ENCODE results near the gene CLDND2. TPM values are rescaled to one million over a fixed set of nuclear protein-coding genes. Genes with fewer than 3 reads are reported as not detected.

The CLDND2 gene
- total RNA-seq, 4 donors from 2014 or later = not detected

DNA sequence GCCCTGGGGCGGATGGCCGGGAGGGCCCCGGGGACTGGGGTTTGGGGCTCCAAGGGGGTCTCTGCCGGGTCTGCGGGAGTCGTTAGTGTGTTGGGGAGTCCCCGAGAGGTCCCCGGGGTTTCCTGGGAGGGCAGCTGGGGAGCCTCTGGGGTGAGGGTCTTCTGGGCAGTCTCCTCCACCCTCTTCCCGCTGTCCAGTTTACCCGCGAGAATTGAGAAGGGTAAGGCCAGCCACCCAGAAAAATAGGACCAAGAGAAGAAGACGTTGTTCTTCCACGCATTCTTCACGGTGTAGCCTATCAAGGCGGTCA lies 1.6 kb downstream of the CLDND2 start:
- H3K27me3 ChIP-seq = no peaks in the 10 kb centered on the region
- no peak for DNase-seq
- H3K9me3 ChIP-seq = no peaks in the 10 kb centered on the region
- no peaks in the 10 kb centered on the region for H3K36me3 ChIP-seq
- H3K4me3 ChIP-seq = peak overlapping the region; percentile 72 to 94 (median 75)
- H3K4me1 ChIP-seq = peaks cover 5 to 40% (median 11%) of the 10 kb centered on the region in 4 donors
- peak; percentile 84 to 98 for TF ChIP-seq POLR2A (IDR thresholded peaks at IDR 0.05)
- TF ChIP-seq, protein P1, sequence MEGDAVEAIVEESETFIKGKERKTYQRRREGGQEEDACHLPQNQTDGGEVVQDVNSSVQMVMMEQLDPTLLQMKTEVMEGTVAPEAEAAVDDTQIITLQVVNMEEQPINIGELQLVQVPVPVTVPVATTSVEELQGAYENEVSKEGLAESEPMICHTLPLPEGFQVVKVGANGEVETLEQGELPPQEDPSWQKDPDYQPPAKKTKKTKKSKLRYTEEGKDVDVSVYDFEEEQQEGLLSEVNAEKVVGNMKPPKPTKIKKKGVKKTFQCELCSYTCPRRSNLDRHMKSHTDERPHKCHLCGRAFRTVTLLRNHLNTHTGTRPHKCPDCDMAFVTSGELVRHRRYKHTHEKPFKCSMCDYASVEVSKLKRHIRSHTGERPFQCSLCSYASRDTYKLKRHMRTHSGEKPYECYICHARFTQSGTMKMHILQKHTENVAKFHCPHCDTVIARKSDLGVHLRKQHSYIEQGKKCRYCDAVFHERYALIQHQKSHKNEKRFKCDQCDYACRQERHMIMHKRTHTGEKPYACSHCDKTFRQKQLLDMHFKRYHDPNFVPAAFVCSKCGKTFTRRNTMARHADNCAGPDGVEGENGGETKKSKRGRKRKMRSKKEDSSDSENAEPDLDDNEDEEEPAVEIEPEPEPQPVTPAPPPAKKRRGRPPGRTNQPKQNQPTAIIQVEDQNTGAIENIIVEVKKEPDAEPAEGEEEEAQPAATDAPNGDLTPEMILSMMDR (IDR thresholded peaks at IDR 0.05) = no peak
- H3K27ac ChIP-seq = peak overlapping the region; percentile 88 to 98 (median 94)

DNA sequence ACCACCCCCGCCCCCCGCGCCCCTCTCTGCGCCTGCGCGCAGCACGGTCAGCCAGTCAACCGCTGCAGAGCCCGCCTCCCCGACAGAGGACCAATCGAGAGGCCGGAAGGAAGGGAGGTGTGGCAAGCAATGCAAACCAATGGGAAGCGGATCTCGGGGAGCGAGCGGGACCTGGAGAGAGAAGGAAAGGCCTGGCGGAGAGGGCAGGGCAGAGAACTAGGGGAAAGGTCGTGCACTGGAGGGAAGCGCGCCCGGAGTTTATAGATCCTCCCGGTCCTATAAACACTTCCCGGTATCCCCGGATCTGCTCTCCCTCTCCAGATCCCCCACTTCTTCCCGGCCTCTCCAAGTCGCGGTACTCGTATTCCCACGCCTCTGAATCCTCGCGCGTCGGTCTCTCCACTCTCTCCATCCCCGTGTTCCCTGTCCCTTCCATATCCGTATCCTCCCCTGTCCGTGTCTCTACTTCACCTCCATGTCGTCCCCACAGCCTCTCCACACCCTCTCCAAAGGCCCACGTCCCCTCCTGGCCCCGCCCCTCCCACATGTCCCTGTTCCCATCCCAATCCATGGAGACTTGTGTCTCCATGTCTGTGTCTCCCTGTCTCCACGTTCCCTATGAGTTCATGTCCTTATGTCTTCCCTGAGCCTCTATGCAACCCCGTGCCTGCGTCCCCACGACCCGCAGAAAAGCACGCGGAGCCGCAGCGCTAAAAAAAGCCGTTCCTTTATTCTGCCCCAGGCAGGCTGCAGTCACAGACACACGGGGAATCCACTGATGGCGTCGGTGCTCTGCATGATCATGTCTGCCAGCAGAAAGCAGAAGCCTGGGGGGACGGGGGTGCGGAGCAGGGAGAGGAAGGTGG lies 2.2 kb downstream of the CLDND2 start:
- Histone ChIP-seq H3K36me3 (no peaks in the 10 kb centered on the region), H3K27ac (peak overlapping the region; percentile 88 to 98 (median 94)), H3K4me3 (peak overlapping the region; percentile 72 to 94 (median 75)), H3K9me3 (no peaks in the 10 kb centered on the region), H3K27me3 (no peaks in the 10 kb centered on the region), H3K4me1 (peaks cover 5 to 40% (median 11%) of the 10 kb centered on the region in 4 donors)
- peak; percentile 98 to 99 (median 98) for DNase-seq
- TF ChIP-seq POLR2A (IDR thresholded peaks at IDR 0.05) = peak; percentile 32 to 92
- TF ChIP-seq, protein P1 (IDR thresholded peaks at IDR 0.05) = no peak

GRCh38 chr19:51365965-51366388 lies 2.8 kb downstream of the CLDND2 start, which contains the start of gene ETFB:
Gene ETFB, minus strand, starts transcription at chr19:51366388. Its CDS starts 62 bp downstream, at chr19:51366326.
- H3K4me1 ChIP-seq = peaks cover 5 to 40% (median 11%) of the 10 kb centered on the region in 4 donors
- H3K9me3 ChIP-seq = no peaks in the 10 kb centered on the region
- DNase-seq = no peak
- no peaks in the 10 kb centered on the region for H3K27me3 ChIP-seq
- H3K4me3 ChIP-seq = peak within 1 kb of the TSS; percentile 72 to 94 (median 75)
- peak within 1 kb of the TSS; percentile 88 to 98 (median 94) for H3K27ac ChIP-seq
- peak in 1 of 2 donors; percentile 34 for TF ChIP-seq POLR2A (IDR thresholded peaks at IDR 0.05)
- TF ChIP-seq, protein P1 (IDR thresholded peaks at IDR 0.05) = no peak
- no peaks in the 10 kb centered on the region for H3K36me3 ChIP-seq

GRCh38 chr19:51365211-51365964 lies 3.4 kb downstream of the CLDND2 start:
- peaks cover 5 to 40% (median 11%) of the 10 kb centered on the region in 4 donors for H3K4me1 ChIP-seq
- TF ChIP-seq, protein P1 (IDR thresholded peaks at IDR 0.05) = no peak
- TF ChIP-seq POLR2A (IDR thresholded peaks at IDR 0.05) = peak in 1 of 2 donors; percentile 22
- peak overlapping the region; percentile 72 to 94 (median 75) for H3K4me3 ChIP-seq
- H3K36me3 ChIP-seq = no peaks in the 10 kb centered on the region
- peak overlapping the region; percentile 88 to 98 (median 94) for H3K27ac ChIP-seq
- peak in 1 of 3 donors; percentile 60 for DNase-seq
- no peaks in the 10 kb centered on the region for H3K27me3 ChIP-seq
- H3K9me3 ChIP-seq = no peaks in the 10 kb centered on the region

GRCh38 chr19:51364200-51365106 lies 4.3 kb downstream of the CLDND2 start:
- H3K27ac ChIP-seq = peak overlapping the region in 1 of 4 donors; percentile 85
- H3K4me1 ChIP-seq = peaks cover 5 to 40% (median 11%) of the 10 kb centered on the region in 4 donors
- H3K9me3 ChIP-seq = no peaks in the 10 kb centered on the region
- TF ChIP-seq, protein P1 (IDR thresholded peaks at IDR 0.05) = no peak
- no peak for TF ChIP-seq POLR2A (IDR thresholded peaks at IDR 0.05)
- H3K4me3 ChIP-seq = peak overlapping the region in 2 of 4 donors; percentile 19 to 94
- no peaks in the 10 kb centered on the region for H3K36me3 ChIP-seq
- H3K27me3 ChIP-seq = no peaks in the 10 kb centered on the region
- no peak for DNase-seq

Measured in Peyer's patch (tissue), 4 donors.